ENCODE measurements around the gene HLA-E.

DNA sequence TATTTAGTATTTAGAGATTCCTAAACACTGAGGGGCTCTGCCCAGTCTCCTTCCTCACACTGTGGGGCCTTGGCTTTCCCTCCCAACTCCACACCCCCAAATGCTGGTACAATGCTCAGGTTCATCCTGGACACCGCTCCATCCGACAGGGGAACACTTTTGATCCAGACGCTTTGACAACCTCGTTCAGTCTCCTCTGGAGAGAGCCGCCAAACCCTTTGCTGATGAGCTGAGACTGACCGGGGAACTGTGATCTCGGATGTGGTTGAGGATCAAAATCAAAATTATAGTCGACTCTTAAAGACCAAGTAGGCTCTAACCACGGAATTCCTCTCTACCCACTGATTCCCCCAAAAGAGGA, 38.8 kb upstream of the HLA-E start:
- TF ChIP-seq, protein P1, sequence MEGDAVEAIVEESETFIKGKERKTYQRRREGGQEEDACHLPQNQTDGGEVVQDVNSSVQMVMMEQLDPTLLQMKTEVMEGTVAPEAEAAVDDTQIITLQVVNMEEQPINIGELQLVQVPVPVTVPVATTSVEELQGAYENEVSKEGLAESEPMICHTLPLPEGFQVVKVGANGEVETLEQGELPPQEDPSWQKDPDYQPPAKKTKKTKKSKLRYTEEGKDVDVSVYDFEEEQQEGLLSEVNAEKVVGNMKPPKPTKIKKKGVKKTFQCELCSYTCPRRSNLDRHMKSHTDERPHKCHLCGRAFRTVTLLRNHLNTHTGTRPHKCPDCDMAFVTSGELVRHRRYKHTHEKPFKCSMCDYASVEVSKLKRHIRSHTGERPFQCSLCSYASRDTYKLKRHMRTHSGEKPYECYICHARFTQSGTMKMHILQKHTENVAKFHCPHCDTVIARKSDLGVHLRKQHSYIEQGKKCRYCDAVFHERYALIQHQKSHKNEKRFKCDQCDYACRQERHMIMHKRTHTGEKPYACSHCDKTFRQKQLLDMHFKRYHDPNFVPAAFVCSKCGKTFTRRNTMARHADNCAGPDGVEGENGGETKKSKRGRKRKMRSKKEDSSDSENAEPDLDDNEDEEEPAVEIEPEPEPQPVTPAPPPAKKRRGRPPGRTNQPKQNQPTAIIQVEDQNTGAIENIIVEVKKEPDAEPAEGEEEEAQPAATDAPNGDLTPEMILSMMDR (IDR thresholded peaks at IDR 0.05; ENCODE audit: insufficient read depth, low read length), result no peak
- TF ChIP-seq POLR2AphosphoS5 (IDR thresholded peaks at IDR 0.05; ENCODE audit: low read depth), result no peak
- no peak for TF ChIP-seq GABPA (IDR thresholded peaks at IDR 0.05; ENCODE audit: low read depth)
- TF ChIP-seq REST (IDR thresholded peaks at IDR 0.05; ENCODE audit: insufficient replicate concordance, low read depth), result no peak

Data from HL-60 (cell line).